Glutamatergic neuron (in vitro differentiated cells): ENCODE data around the gene PCYOX1L. TPM values are rescaled to one million over a fixed set of nuclear protein-coding genes. Genes with fewer than 3 reads are reported as not detected.
A peak's percentile ranks its signal among the peaks of the same experiment; 100 is the strongest.

ENCODE experiments used
- DNase-seq: peaks from one replicate; pipeline ENCODE4 v3.0.0; 2022
- H3K27ac Mint-ChIP-seq: one replicate; pipeline ENCODE4 v1.8.0; 2020; ENCODE audit warnings: mild to moderate bottlenecking, mixed read lengths, inconsistent platforms; ENCODE audit not compliant: unreplicated experiment
- H3K27me3 Mint-ChIP-seq: one replicate; pipeline ENCODE4 v1.8.0; 2020; ENCODE audit warnings: mild to moderate bottlenecking, moderate library complexity, mixed read lengths, inconsistent platforms; ENCODE audit not compliant: unreplicated experiment
- H3K36me3 Mint-ChIP-seq: one replicate; pipeline ENCODE4 v1.8.0; 2020; ENCODE audit warnings: mild to moderate bottlenecking, mixed read lengths, inconsistent platforms; ENCODE audit not compliant: unreplicated experiment
- H3K4me1 Mint-ChIP-seq: one replicate; pipeline ENCODE4 v1.8.0; 2020; ENCODE audit warnings: mild to moderate bottlenecking, low read depth, mixed read lengths, inconsistent platforms; ENCODE audit not compliant: unreplicated experiment
- H3K4me3 Mint-ChIP-seq: one replicate; pipeline ENCODE4 v1.8.0; 2020; ENCODE audit warnings: mild to moderate bottlenecking, mixed read lengths, inconsistent platforms; ENCODE audit not compliant: unreplicated experiment
- H3K9me3 Mint-ChIP-seq: one replicate; pipeline ENCODE4 v1.8.0; 2020; ENCODE audit warnings: mild to moderate bottlenecking, moderate library complexity, mixed read lengths, inconsistent platforms; ENCODE audit not compliant: unreplicated experiment
- total RNA-seq: library from RNA; stranded (reverse); fragmentation: NEBNext Ultra II Directional; extraction: Animal tissue kit (Norgen Biotek cat#: 25700); gene quantifications from one replicate; pipeline ENCODE4 v1.2.1, GENCODE V29; 2021; ENCODE audit not compliant: unreplicated experiment
- TF ChIP-seq, protein P1 (sequence below): fragments of 200-600 bp; sonication (generic); IDR thresholded peaks from one replicate; pipeline ENCODE4 v1.5.0; 2021; ENCODE audit not compliant: partially characterized antibody, unreplicated experiment

PCYOX1L gene
- total RNA-seq, 1 donor from 2014 or later: 25.4 TPM

DNA sequence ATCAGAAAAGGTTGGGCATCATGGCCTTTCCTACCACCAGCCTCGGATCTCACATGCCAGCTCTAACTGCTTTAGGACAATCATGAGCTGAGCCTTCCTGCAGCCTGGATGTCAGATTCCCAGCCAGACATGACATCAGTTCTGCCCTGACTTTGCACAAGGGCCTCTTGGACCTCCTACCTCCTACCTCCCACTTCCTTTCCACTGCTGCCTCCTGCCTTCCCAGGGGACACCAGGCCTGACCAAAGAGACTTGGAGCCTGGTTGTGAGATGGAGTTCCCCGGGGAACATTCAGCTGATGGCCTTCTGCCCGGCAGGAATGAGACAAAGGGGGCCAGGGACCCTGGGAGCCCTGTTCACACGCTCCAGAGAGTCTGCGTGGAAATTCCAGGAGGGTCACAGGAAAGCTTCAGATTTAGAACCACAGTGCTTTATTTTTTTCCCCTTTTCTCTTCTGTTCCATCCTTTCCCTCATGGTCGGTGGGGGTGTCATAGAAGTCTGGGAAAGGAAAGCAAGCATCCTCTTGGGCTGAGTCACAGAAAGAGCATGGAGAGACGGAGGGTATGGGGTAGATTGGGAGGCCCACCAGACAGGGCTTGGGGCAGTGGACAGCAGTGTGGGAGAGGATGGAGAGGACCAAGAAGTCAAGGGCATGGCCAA, 56.7 kb downstream of the PCYOX1L start:
- H3K4me1 Mint-ChIP-seq: peaks cover 13% of the 10 kb centered on the region
- TF ChIP-seq, protein P1, sequence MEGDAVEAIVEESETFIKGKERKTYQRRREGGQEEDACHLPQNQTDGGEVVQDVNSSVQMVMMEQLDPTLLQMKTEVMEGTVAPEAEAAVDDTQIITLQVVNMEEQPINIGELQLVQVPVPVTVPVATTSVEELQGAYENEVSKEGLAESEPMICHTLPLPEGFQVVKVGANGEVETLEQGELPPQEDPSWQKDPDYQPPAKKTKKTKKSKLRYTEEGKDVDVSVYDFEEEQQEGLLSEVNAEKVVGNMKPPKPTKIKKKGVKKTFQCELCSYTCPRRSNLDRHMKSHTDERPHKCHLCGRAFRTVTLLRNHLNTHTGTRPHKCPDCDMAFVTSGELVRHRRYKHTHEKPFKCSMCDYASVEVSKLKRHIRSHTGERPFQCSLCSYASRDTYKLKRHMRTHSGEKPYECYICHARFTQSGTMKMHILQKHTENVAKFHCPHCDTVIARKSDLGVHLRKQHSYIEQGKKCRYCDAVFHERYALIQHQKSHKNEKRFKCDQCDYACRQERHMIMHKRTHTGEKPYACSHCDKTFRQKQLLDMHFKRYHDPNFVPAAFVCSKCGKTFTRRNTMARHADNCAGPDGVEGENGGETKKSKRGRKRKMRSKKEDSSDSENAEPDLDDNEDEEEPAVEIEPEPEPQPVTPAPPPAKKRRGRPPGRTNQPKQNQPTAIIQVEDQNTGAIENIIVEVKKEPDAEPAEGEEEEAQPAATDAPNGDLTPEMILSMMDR: no peak
- peak overlapping the region; percentile 59 for H3K27ac Mint-ChIP-seq
- peak; percentile 32 for DNase-seq
- H3K27me3 Mint-ChIP-seq: peaks cover 4% of the 10 kb centered on the region
- H3K36me3 Mint-ChIP-seq: no peaks in the 10 kb centered on the region
- no peaks in the 10 kb centered on the region for H3K9me3 Mint-ChIP-seq
- H3K4me3 Mint-ChIP-seq: peak overlapping the region; percentile 30

DNA sequence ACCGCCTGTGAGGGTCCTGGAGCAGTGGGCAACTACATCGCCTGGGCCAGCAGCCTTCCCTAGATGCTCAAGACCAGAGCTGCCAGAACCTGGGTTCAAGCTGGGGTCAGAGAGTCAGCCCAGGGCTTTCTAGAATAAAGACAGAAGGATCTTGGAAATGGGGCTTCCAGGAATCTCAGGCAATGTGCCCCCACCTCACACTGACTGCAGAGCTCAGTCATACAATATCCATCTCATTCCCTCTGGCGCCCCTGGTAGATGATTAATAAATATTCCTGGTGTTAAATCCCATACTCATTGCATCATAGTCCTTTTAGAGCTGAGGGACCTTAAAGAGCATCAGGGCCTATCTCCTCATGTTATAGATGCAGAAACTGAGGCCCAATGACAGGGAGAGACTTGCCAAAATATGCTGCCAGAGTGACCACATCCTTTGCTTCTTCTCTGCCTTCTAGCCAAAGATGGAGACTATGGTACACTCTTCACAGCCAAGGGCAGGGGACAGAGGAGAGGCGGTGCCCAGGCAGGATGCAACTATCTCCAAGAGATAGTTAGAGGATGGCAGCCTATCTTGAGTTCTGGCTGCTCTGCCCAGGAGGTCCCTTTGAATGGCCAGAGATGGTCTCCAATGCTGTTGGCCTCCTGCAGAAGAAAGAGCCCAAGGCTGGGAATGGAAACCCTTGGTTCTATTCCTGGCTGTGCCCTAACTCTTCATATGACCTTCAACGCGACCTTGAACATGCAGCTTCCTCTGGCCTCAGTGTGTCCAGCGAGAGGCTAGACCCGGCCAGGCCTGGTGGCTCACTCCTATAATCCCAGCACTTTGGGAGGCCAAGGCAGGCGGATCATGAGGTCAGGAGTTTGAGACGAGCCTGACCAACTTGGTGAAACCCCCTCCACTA, 57.5 kb downstream of the PCYOX1L start:
- Mint-ChIP-seq H3K27me3 (peaks cover 4% of the 10 kb centered on the region), H3K4me3 (no peak overlapping the region), H3K36me3 (no peaks in the 10 kb centered on the region), H3K27ac (peak overlapping the region; percentile 59), H3K4me1 (peaks cover 12% of the 10 kb centered on the region), H3K9me3 (no peaks in the 10 kb centered on the region)
- no peak for DNase-seq
- TF ChIP-seq, protein P1: no peak

GRCh38 chr5:149416987-149417710, 59.3 kb downstream of the PCYOX1L start:
- no peak overlapping the region for H3K4me3 Mint-ChIP-seq
- no peak overlapping the region for H3K27ac Mint-ChIP-seq

GRCh38 chr5:149417711-149418368, 60.0 kb downstream of the PCYOX1L start:
- no peak overlapping the region for H3K27ac Mint-ChIP-seq
- no peaks in the 10 kb centered on the region for H3K36me3 Mint-ChIP-seq
- H3K9me3 Mint-ChIP-seq: peaks cover 2% of the 10 kb centered on the region
- H3K4me3 Mint-ChIP-seq: no peak overlapping the region
- no peak for DNase-seq
- peaks cover 7% of the 10 kb centered on the region for H3K27me3 Mint-ChIP-seq
- TF ChIP-seq, protein P1: no peak
- H3K4me1 Mint-ChIP-seq: peaks cover 23% of the 10 kb centered on the region

More at GRCh38 chr5:149416987-149417710, 59.3 kb downstream of the PCYOX1L start:
- no peak for DNase-seq
- peaks cover 21% of the 10 kb centered on the region for H3K4me1 Mint-ChIP-seq
- H3K36me3 Mint-ChIP-seq: no peaks in the 10 kb centered on the region
- H3K27me3 Mint-ChIP-seq: peaks cover 7% of the 10 kb centered on the region
- H3K9me3 Mint-ChIP-seq: peaks cover 2% of the 10 kb centered on the region
- TF ChIP-seq, protein P1: no peak
